ENCODE results near the gene PDGFB.

The PDGFB gene

DNA sequence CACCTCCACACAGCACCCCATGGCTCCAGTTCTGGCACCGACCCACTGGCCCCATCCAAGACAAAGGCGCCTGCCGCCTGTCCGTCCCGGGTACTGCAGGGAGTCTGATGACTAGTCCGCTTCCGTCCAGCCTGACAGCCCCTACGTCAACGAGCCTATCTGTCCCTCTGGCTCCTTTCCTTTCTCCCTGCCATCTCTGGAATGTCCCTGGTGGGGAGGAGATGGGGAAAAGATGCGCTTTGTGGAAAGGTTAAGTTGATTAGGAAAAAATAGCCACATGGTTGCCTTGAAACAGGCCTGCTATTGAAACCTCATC lies 10.4 kb downstream of the PDGFB start:
- Histone ChIP-seq H3K27me3 (ENCODE audit: control insufficient read depth in 1 of 2, insufficient read depth in 2 of 2, low read length in 2 of 2) (peaks cover 54 to 65% of the 10 kb centered on the region in 2 donors), H3K36me3 (ENCODE audit: control insufficient read depth in 1 of 2, insufficient read depth in 2 of 2, low read length in 2 of 2) (no peaks in the 10 kb centered on the region), H3K4me3 (ENCODE audit: low read depth in 1 of 2, low read length in 2 of 2) (no peak overlapping the region), H3K9me3 (ENCODE audit: control insufficient read depth in 1 of 2, low read length in 2 of 2) (no peaks in the 10 kb centered on the region), H3K4me1 (ENCODE audit: control insufficient read depth in 1 of 2, insufficient read depth in 2 of 2, low read length in 2 of 2) (peaks cover 31 to 39% of the 10 kb centered on the region in 2 donors), H3K27ac (ENCODE audit: low read depth, low read length) (no peak overlapping the region), H3K9ac (ENCODE audit: low read depth in 1 of 2, low read length in 2 of 2) (no peak overlapping the region)

DNA sequence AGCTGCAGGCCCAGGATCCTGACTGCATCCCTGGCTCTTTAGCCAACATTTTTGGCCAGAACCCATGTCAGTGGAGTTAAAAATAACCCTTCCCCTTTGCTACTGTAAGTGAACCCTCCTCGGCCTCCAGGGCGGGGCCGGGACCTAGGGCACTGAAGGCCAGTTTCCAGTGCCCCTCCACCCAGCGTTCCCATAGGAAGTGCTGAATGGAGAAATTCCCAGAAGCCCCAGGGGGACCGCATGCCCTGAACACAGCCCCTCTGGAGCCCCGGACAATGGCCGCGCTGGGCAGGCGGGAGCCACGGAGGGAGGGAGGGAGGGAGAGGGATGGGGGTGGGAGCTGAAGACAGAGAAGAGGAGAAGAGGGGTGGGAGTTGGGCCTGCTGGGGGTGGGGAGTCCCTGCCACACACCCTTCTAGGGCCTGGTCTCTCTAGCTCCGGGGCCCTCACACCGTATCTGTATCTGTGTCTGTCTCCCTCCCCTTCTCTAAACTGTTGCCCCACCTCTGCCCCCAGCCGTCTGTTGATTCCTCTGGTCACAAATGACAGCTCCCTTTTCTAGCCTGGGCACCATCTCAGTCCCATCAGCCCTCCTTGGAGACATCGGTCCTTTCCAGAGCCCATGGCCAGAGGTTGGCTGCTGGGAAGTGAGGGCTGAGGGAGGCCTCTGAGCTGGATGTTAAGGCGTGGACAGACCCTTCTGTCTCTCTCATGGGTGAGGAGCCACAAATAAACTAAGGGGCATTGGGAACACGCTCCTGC lies 10.9 kb downstream of the PDGFB start:
- no peak overlapping the region for H3K9ac ChIP-seq (ENCODE audit: low read depth in 1 of 2, low read length in 2 of 2)
- no peak overlapping the region for H3K4me3 ChIP-seq (ENCODE audit: low read depth in 1 of 2, low read length in 2 of 2)
- no peak overlapping the region for H3K27ac ChIP-seq (ENCODE audit: low read depth, low read length)
- peaks cover 52 to 62% of the 10 kb centered on the region in 2 donors for H3K27me3 ChIP-seq (ENCODE audit: control insufficient read depth in 1 of 2, insufficient read depth in 2 of 2, low read length in 2 of 2)
- H3K36me3 ChIP-seq (ENCODE audit: control insufficient read depth in 1 of 2, insufficient read depth in 2 of 2, low read length in 2 of 2), result no peaks in the 10 kb centered on the region
- H3K9me3 ChIP-seq (ENCODE audit: control insufficient read depth in 1 of 2, low read length in 2 of 2), result no peaks in the 10 kb centered on the region
- H3K4me1 ChIP-seq (ENCODE audit: control insufficient read depth in 1 of 2, insufficient read depth in 2 of 2, low read length in 2 of 2), result peaks cover 25 to 38% of the 10 kb centered on the region in 2 donors

DNA sequence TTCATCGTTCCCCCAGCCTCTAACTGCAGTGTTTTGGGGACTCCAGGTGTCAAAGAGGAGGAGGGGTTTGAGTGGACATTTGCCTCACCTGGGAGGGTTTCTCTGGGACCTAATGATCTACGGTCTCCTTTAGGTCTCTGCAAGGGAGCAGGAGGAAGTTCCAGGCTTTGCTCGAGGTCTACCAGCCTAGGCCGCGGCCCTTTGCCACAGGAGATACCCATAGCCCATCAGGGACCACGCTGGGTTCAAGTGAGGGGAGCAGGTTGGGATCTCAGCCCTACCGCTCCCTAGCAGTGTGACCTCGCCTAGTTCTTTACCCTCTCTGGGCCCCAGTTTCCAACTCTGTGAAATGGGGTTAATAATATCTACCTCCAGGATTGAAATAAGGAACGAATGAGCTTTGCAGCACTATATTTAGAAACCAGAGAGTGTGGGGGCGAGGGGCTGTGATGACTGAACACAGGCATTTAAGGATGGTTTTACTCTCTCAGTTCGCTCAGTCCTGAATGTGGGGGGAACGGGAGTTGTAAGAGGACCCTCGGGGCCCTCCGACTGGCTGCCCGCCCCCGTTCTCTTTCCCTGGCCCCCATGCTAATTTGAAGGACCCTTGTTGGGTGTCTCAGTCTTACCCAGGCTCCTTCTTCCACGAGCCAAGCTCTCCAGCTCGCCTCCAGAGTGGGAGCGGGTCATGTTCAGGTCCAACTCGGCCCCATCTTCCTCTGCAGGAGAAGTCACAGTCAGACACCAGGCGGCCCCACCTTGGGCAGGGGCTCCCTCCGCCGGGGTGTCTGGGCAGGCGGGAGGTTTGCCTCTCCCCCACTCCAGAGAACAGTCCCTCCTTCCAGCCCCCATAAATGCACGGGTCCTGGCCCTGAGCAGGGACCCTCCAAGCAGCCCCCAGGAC lies 11.7 kb downstream of the PDGFB start:
- peaks cover 25 to 35% of the 10 kb centered on the region in 2 donors for H3K4me1 ChIP-seq (ENCODE audit: control insufficient read depth in 1 of 2, insufficient read depth in 2 of 2, low read length in 2 of 2)

DNA sequence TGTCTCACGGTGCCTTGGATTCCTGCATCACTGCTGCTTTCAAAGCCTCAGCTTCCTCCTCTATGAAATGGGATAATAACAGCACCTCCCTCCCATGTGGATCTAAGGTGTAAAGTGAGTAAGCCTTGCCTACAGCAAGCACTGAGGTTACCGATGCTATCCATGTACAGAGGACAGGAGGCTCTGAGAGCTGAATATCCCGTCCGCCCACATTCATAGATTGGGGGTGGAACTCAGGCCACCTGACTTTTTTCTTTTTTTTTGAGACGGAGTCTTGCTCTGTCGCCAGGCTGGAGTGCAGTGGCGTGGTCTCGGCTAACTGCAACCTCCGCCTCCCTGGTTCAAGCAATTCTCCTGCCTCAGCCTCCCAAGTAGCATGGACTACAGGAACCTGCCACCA lies 12.5 kb downstream of the PDGFB start:
- Histone ChIP-seq H3K27ac (ENCODE audit: low read depth, low read length) (no peak overlapping the region), H3K9me3 (ENCODE audit: control insufficient read depth in 1 of 2, low read length in 2 of 2) (no peaks in the 10 kb centered on the region), H3K4me1 (ENCODE audit: control insufficient read depth in 1 of 2, insufficient read depth in 2 of 2, low read length in 2 of 2) (peaks cover 18 to 29% of the 10 kb centered on the region in 2 donors), H3K36me3 (ENCODE audit: control insufficient read depth in 1 of 2, insufficient read depth in 2 of 2, low read length in 2 of 2) (no peaks in the 10 kb centered on the region), H3K4me3 (ENCODE audit: low read depth in 1 of 2, low read length in 2 of 2) (no peak overlapping the region), H3K27me3 (ENCODE audit: control insufficient read depth in 1 of 2, insufficient read depth in 2 of 2, low read length in 2 of 2) (peaks cover 35 to 45% of the 10 kb centered on the region in 2 donors), H3K9ac (ENCODE audit: low read depth in 1 of 2, low read length in 2 of 2) (no peak overlapping the region)

More for the DNA sequence above, 11.7 kb downstream of the PDGFB start:
- H3K27me3 ChIP-seq (ENCODE audit: control insufficient read depth in 1 of 2, insufficient read depth in 2 of 2, low read length in 2 of 2), result peaks cover 44 to 53% of the 10 kb centered on the region in 2 donors
- no peak overlapping the region for H3K4me3 ChIP-seq (ENCODE audit: low read depth in 1 of 2, low read length in 2 of 2)
- H3K27ac ChIP-seq (ENCODE audit: low read depth, low read length), result no peak overlapping the region
- H3K36me3 ChIP-seq (ENCODE audit: control insufficient read depth in 1 of 2, insufficient read depth in 2 of 2, low read length in 2 of 2), result no peaks in the 10 kb centered on the region
- H3K9ac ChIP-seq (ENCODE audit: low read depth in 1 of 2, low read length in 2 of 2), result no peak overlapping the region
- no peaks in the 10 kb centered on the region for H3K9me3 ChIP-seq (ENCODE audit: control insufficient read depth in 1 of 2, low read length in 2 of 2)

DNA sequence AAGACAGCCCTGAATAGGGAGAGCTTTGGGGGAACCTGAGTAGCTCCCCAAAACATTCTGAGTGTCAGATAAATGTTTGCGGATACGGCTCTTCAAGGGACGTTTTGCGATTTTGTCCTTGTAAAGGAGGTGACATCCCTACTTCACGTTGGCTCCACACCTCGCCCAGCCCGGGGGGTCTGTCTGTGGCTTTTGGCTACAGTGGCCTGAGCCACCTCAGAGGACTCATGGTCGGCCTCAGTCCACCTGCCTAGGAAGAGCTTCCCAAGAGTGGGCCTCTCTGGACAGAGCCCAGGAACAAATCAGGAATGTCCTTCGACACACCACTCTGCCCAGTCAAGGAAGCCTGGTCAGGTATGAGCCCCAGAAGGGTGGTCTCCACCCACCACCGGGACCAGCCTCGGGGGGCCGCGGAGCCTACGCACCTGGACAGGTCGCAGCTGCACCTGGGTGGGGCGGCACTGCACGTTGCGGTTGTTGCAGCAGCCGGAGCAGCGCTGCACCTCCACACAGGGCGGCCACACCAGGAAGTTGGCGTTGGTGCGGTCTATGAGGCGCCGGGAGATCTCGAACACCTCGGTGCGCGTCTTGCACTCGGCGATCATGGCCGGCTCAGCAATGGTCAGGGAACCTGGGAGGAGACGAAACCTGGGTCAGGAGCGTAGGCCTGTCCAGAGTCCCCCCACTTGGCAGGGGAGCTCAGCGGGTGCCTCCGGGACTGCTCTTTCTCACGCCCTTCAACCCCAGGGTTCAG lies 13.4 kb downstream of the PDGFB start:
- H3K27me3 ChIP-seq (ENCODE audit: control insufficient read depth in 1 of 2, insufficient read depth in 2 of 2, low read length in 2 of 2), result peaks cover 28 to 37% of the 10 kb centered on the region in 2 donors
- H3K27ac ChIP-seq (ENCODE audit: low read depth, low read length), result no peak overlapping the region
- H3K4me3 ChIP-seq (ENCODE audit: low read depth in 1 of 2, low read length in 2 of 2), result no peak overlapping the region

DNA sequence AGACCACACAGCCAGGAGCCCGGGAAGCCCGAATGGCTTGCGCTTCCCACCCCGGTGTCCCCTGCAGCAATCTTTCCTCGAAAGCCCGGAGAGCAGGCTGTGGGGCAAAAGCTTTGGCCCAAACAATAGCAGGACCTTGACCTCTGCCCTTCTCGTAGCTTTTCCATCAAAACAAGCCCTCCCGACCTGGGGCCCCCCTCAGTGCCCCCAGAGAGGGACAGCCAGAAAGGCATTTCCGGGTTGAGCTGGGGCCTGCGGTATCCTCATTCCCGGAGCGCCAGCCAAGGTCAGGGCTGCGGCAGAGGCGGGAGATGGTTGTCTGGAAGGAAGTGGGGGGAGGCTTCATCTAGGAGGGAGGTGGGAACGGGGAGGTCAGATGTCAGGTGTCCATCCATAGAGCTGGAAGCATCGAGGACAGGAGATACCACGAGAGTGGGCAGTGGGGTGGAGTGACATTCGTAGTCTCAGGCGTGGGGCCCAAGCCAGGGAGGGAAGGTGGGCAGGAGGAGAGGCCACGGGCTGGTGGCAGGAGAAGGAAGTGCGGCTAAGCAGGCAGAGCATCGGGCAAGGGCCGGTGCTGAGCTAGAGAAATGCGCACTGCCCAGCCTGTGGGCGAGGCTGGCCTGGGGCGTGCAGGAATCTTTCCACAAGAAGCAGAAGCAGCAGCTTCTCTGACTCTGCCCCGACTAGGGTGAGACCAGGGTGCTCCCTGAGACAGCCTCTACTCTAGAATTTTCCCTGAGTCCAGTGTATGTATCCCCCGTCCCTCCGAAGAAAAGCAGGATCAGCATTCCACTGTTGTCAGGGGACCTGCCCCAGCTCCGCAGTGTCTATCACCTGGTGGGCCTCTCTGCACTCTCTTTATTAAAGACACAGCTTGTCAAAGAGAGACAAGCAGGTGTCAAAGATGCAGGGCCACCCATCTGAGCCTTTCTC lies 14.3 kb downstream of the PDGFB start:
- H3K27ac ChIP-seq (ENCODE audit: low read depth, low read length), result no peak overlapping the region
- H3K9ac ChIP-seq (ENCODE audit: low read depth in 1 of 2, low read length in 2 of 2), result no peak overlapping the region
- H3K9me3 ChIP-seq (ENCODE audit: control insufficient read depth in 1 of 2, low read length in 2 of 2), result no peaks in the 10 kb centered on the region
- peaks cover 20 to 28% of the 10 kb centered on the region in 2 donors for H3K27me3 ChIP-seq (ENCODE audit: control insufficient read depth in 1 of 2, insufficient read depth in 2 of 2, low read length in 2 of 2)
- peaks cover 1 to 12% of the 10 kb centered on the region in 2 donors for H3K4me1 ChIP-seq (ENCODE audit: control insufficient read depth in 1 of 2, insufficient read depth in 2 of 2, low read length in 2 of 2)
- H3K4me3 ChIP-seq (ENCODE audit: low read depth in 1 of 2, low read length in 2 of 2), result no peak overlapping the region
- no peaks in the 10 kb centered on the region for H3K36me3 ChIP-seq (ENCODE audit: control insufficient read depth in 1 of 2, insufficient read depth in 2 of 2, low read length in 2 of 2)

More for the DNA sequence above, 13.4 kb downstream of the PDGFB start:
- Histone ChIP-seq H3K4me1 (ENCODE audit: control insufficient read depth in 1 of 2, insufficient read depth in 2 of 2, low read length in 2 of 2) (peaks cover 10 to 20% of the 10 kb centered on the region in 2 donors), H3K9me3 (ENCODE audit: control insufficient read depth in 1 of 2, low read length in 2 of 2) (no peaks in the 10 kb centered on the region), H3K9ac (ENCODE audit: low read depth in 1 of 2, low read length in 2 of 2) (no peak overlapping the region), H3K36me3 (ENCODE audit: control insufficient read depth in 1 of 2, insufficient read depth in 2 of 2, low read length in 2 of 2) (no peaks in the 10 kb centered on the region)

DNA sequence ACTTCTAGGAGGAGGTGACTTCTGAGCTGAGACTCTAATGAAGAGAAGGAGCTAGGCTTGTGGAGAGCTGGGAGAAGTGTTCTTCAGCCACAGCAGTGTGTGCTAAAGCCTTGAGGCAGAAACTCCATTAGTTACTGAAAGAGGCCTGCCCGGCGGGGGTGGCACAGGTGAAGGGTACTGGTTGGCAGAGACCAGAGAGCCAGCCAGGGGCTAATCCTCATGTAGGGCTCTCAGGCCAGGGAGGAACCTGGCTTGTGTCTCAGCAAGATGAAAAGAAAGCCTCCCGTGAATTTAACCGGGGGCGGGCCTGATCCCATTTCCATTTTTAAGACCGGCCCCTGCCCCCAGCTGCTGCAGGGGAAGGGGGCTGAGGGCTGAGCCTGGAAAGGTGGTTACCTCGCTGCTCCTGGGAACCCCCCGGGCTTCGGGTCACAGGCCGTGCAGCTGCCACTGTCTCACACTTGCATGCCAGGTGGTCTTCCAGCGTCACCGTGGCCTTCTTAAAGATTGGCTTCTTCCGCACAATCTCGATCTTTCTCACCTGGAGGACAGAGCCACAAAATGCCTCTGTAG lies 15.0 kb downstream of the PDGFB start:
- no peaks in the 10 kb centered on the region for H3K9me3 ChIP-seq (ENCODE audit: control insufficient read depth in 1 of 2, low read length in 2 of 2)
- H3K9ac ChIP-seq (ENCODE audit: low read depth in 1 of 2, low read length in 2 of 2), result no peak overlapping the region
- H3K4me3 ChIP-seq (ENCODE audit: low read depth in 1 of 2, low read length in 2 of 2), result no peak overlapping the region
- peaks cover 19 to 23% of the 10 kb centered on the region in 2 donors for H3K27me3 ChIP-seq (ENCODE audit: control insufficient read depth in 1 of 2, insufficient read depth in 2 of 2, low read length in 2 of 2)
- H3K36me3 ChIP-seq (ENCODE audit: control insufficient read depth in 1 of 2, insufficient read depth in 2 of 2, low read length in 2 of 2), result no peaks in the 10 kb centered on the region
- peaks cover 0 to 5% of the 10 kb centered on the region in 2 donors for H3K4me1 ChIP-seq (ENCODE audit: control insufficient read depth in 1 of 2, insufficient read depth in 2 of 2, low read length in 2 of 2)
- no peak overlapping the region for H3K27ac ChIP-seq (ENCODE audit: low read depth, low read length)

DNA sequence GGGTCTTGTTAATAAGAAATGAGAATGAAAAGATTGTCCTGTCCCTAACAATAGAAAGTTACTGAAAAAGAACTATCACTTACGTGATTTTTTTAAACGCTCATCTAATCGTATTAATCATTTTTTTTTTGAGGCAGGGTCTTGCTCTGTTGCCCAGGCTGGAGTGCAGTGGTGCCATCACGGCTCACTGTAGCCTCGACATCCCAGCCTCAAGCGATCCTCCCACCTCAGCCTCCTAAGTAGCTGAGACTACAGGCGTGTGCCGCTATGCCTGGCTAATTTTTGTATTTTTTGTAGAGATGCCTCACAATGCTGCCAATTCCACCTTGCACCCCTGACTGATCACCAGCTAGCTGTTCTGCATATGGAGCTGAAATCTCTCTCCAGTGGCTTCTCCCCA lies 15.7 kb downstream of the PDGFB start:
- Histone ChIP-seq H3K36me3 (ENCODE audit: control insufficient read depth in 1 of 2, insufficient read depth in 2 of 2, low read length in 2 of 2) (peaks cover 0 to 4% of the 10 kb centered on the region in 2 donors), H3K27ac (ENCODE audit: low read depth, low read length) (no peak overlapping the region), H3K9me3 (ENCODE audit: control insufficient read depth in 1 of 2, low read length in 2 of 2) (no peaks in the 10 kb centered on the region), H3K4me1 (ENCODE audit: control insufficient read depth in 1 of 2, insufficient read depth in 2 of 2, low read length in 2 of 2) (no peaks in the 10 kb centered on the region), H3K9ac (ENCODE audit: low read depth in 1 of 2, low read length in 2 of 2) (no peak overlapping the region), H3K4me3 (ENCODE audit: low read depth in 1 of 2, low read length in 2 of 2) (no peak overlapping the region), H3K27me3 (ENCODE audit: control insufficient read depth in 1 of 2, insufficient read depth in 2 of 2, low read length in 2 of 2) (peaks cover 13 to 16% of the 10 kb centered on the region in 2 donors)

Measured in duodenal mucosa (tissue), 2 donors.